Skeletal muscle cell (primary cell): Measurements from ENCODE around the gene PAGE1.

ENCODE experiments used
- DNase-seq: peaks from one replicate; pipeline ENCODE4 v3.0.0-alpha.2; 2010; ENCODE audit warnings: low read depth
- H3K4me3 ChIP-seq: 2 replicates; pipeline ENCODE4 v1.5.1; 2011; ENCODE audit warnings: low read depth, mild to moderate bottlenecking, control low read depth, low read length, moderate library complexity

Gene PAGE1

GRCh38 chrX:49644991-49645637 lies 50.7 kb downstream of the PAGE1 start:
- no peak for DNase-seq
- no peak overlapping the region for H3K4me3 ChIP-seq
